ENCODE results near the gene ANTXRL.
"Not testable (repeated sequence)": the region's sequence is repeated elsewhere in the genome, so short reads cannot be mapped to it uniquely, and the experiment has no call there.

Gene ANTXRL

GRCh38 chr10:46296086-46296485, 9.3 kb downstream of the ANTXRL start:
- not testable (repeated sequence) for ATAC-seq (replicated peaks; ENCODE audit: extremely low read depth, poor library complexity, severe bottlenecking); H3K27ac Mint-ChIP-seq (ENCODE audit: low read depth); H3K4me1 Mint-ChIP-seq; H3K36me3 Mint-ChIP-seq (ENCODE audit: insufficient read depth); H3K4me3 Mint-ChIP-seq; H3K9me3 Mint-ChIP-seq; DNase-seq (ENCODE audit: low spot score in 2 of 2)
- H3K27me3 Mint-ChIP-seq = peaks cover 13% of the 10 kb centered on the region

- no peak overlapping the region for H3K27ac Mint-ChIP-seq (ENCODE audit: low read depth)
- H3K36me3 Mint-ChIP-seq (ENCODE audit: insufficient read depth) = no peaks in the 10 kb centered on the region
- H3K4me1 Mint-ChIP-seq = peaks cover 6% of the 10 kb centered on the region
- H3K9me3 Mint-ChIP-seq = no peaks in the 10 kb centered on the region
- DNase-seq (ENCODE audit: low spot score in 2 of 2) = no peak
- no peak for ATAC-seq (replicated peaks; ENCODE audit: extremely low read depth, poor library complexity, severe bottlenecking)
- H3K27me3 Mint-ChIP-seq = peaks cover 13% of the 10 kb centered on the region
- H3K4me3 Mint-ChIP-seq = no peak overlapping the region
Measured at GRCh38 chr10:46296641-46297141, 9.9 kb downstream of the ANTXRL start.

GRCh38 chr10:46297406-46298204, 10.8 kb downstream of the ANTXRL start:
- no peaks in the 10 kb centered on the region for H3K9me3 Mint-ChIP-seq
- H3K4me1 Mint-ChIP-seq = peaks cover 6% of the 10 kb centered on the region
- no peaks in the 10 kb centered on the region for H3K36me3 Mint-ChIP-seq (ENCODE audit: insufficient read depth)
- no peak overlapping the region for H3K27ac Mint-ChIP-seq (ENCODE audit: low read depth)
- peak overlapping the region; percentile 39 for H3K4me3 Mint-ChIP-seq
- ATAC-seq (replicated peaks; ENCODE audit: extremely low read depth, poor library complexity, severe bottlenecking) (peak; percentile 91), DNase-seq (ENCODE audit: low spot score in 2 of 2) (no peak)
- H3K27me3 Mint-ChIP-seq = peaks cover 4% of the 10 kb centered on the region

- peaks cover 6% of the 10 kb centered on the region for H3K4me1 Mint-ChIP-seq
- ATAC-seq (replicated peaks; ENCODE audit: extremely low read depth, poor library complexity, severe bottlenecking) (peak; percentile 24), DNase-seq (ENCODE audit: low spot score in 2 of 2) (no peak)
- H3K27ac Mint-ChIP-seq (ENCODE audit: low read depth) = no peak overlapping the region
- H3K9me3 Mint-ChIP-seq = no peaks in the 10 kb centered on the region
- no peak overlapping the region for H3K4me3 Mint-ChIP-seq
- no peaks in the 10 kb centered on the region for H3K27me3 Mint-ChIP-seq
- no peaks in the 10 kb centered on the region for H3K36me3 Mint-ChIP-seq (ENCODE audit: insufficient read depth)
Measured at GRCh38 chr10:46298477-46299285, 11.9 kb downstream of the ANTXRL start.

DNA sequence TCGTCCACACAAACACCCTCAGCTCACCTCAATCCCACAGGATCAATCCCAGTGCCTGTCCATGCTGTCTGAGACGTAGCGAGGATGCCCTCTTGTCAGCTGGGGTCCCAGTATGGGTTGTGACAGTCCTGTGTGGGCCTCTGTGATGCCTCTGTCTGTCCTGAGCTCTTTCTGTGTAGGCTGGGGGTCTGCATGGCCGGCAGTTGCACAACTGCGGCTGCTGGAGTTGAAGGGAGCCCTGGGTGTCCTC, 12.4 kb downstream of the ANTXRL start:
- H3K4me1 Mint-ChIP-seq = peaks cover 6% of the 10 kb centered on the region
- H3K4me3 Mint-ChIP-seq = no peak overlapping the region
- H3K9me3 Mint-ChIP-seq = no peaks in the 10 kb centered on the region
- no peak for ATAC-seq (replicated peaks; ENCODE audit: extremely low read depth, poor library complexity, severe bottlenecking)
- H3K27me3 Mint-ChIP-seq = no peaks in the 10 kb centered on the region
- H3K27ac Mint-ChIP-seq (ENCODE audit: low read depth) = no peak overlapping the region
- H3K36me3 Mint-ChIP-seq (ENCODE audit: insufficient read depth) = no peaks in the 10 kb centered on the region
- no peak for DNase-seq (ENCODE audit: low spot score in 2 of 2)

DNA sequence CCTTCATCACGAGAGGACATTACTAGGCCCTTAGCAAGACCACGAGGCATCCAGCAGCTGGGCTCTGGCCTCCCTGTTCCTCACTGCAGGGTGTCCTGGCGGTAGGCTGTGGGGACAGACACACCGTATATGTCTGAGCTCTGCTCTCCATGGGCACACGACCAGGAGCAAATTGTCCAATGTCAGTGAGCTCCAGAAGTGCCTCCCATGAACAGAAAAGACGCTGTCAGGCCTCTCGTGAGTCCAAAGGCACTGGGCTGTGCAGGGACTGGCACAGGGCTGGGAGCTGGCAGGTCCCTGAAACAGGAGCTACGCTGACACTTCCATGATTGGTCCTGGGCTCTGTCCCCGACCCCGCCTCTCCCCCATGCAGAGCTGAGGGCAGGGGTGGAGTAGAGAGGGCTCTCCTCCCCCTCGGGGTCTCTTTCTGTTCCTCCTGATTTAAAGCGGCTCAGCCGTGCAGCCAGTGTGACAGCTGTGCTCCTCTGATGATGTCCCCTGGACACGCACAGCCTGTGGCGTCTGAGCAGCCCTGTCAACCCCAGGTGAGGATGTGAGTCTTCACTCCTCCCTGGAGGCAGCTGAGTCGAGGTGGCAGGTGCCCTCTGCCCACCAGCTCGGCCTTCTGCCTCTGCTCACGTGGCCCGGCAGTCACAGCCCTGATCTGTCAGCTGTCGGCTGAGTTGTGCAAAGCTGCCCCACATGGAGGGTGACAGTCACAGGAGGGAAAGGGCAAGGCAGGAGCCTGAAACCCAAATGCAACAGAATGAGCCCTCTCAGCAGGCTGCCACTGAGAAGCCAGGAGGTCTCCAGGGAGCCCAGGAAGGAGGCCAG, 13.0 kb downstream of the ANTXRL start:
- no peak for ATAC-seq (replicated peaks; ENCODE audit: extremely low read depth, poor library complexity, severe bottlenecking)
- Mint-ChIP-seq H3K9me3 (no peaks in the 10 kb centered on the region), H3K36me3 (ENCODE audit: insufficient read depth) (no peaks in the 10 kb centered on the region), H3K4me1 (peaks cover 6% of the 10 kb centered on the region), H3K27me3 (peaks cover under 1% of the 10 kb centered on the region), H3K27ac (ENCODE audit: low read depth) (no peak overlapping the region), H3K4me3 (no peak overlapping the region)
- DNase-seq (ENCODE audit: low spot score in 2 of 2) = no peak

DNA sequence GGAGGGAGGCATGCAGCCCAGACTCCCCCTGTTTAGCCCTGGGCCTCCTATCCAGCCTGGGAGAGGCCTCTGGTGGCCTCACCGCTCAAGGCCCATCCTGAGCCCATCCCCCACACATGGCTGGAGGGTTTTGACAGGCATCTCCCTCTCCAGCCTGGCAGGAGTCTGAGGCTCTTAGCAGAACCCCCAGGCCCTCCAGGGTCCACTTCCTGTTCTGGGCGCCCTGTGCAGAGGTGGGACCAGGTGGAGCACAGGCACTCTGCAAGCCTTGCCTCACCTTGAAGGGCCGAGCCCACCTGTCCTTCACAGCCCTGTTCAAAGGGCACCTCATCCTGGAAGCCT, 13.5 kb downstream of the ANTXRL start:
- H3K36me3 Mint-ChIP-seq (ENCODE audit: insufficient read depth); H3K27me3 Mint-ChIP-seq; ATAC-seq (replicated peaks; ENCODE audit: extremely low read depth, poor library complexity, severe bottlenecking); H3K27ac Mint-ChIP-seq (ENCODE audit: low read depth); H3K4me1 Mint-ChIP-seq; H3K4me3 Mint-ChIP-seq; DNase-seq (ENCODE audit: low spot score in 2 of 2); H3K9me3 Mint-ChIP-seq: not testable (repeated sequence)

- H3K4me1 Mint-ChIP-seq = peaks cover 10% of the 10 kb centered on the region
- ATAC-seq (replicated peaks; ENCODE audit: extremely low read depth, poor library complexity, severe bottlenecking) (no peak), DNase-seq (ENCODE audit: low spot score in 2 of 2) (no peak)
- peaks cover 14% of the 10 kb centered on the region for H3K27me3 Mint-ChIP-seq
- H3K36me3 Mint-ChIP-seq (ENCODE audit: insufficient read depth) = no peaks in the 10 kb centered on the region
- no peak overlapping the region for H3K4me3 Mint-ChIP-seq
- no peak overlapping the region for H3K27ac Mint-ChIP-seq (ENCODE audit: low read depth)
- H3K9me3 Mint-ChIP-seq = no peaks in the 10 kb centered on the region
Measured at GRCh38 chr10:46301056-46301645, 14.4 kb downstream of the ANTXRL start.

DNA sequence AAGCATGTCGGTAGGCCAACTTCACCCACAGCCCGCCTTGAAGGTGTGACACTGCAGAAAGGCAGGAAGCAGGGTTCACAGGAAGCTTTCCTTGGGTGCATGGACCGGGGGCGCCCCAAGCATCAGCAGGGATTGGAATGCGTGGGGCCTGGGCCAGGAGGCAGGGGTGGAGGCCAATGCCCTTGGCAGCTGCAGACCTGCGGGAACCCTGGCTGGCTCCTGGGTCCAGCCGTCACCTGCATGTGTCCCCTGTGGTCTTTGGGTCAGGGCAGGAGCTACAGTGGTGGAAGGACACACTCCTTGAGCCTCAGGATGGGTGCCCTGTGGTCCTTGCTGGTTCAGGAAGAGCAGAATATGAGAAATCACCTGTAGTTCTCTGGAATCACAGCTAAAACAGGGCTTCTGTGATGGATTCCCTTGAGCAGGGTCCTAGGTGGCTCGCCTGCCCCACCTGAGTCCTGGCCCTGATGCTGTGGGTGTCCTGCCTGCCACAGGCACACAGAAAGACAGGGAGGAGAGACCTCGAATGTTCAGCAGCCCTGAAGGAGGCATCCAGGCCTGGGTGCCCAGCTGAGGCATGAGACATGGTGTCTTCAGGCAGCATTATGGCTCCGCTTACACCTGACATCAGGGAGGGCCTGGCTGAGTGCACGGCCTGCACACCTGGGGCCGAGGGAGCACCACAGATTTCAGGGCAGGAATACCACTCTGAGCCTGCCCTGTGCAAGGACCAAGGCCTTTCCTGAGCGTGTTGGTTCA, 15.1 kb downstream of the ANTXRL start:
- peaks cover 17% of the 10 kb centered on the region for H3K27me3 Mint-ChIP-seq
- H3K4me1 Mint-ChIP-seq = peaks cover 13% of the 10 kb centered on the region
- H3K9me3 Mint-ChIP-seq = no peaks in the 10 kb centered on the region
- no peak for DNase-seq (ENCODE audit: low spot score in 2 of 2)
- no peaks in the 10 kb centered on the region for H3K36me3 Mint-ChIP-seq (ENCODE audit: insufficient read depth)
- ATAC-seq (replicated peaks; ENCODE audit: extremely low read depth, poor library complexity, severe bottlenecking) = no peak
- H3K4me3 Mint-ChIP-seq = no peak overlapping the region
- no peak overlapping the region for H3K27ac Mint-ChIP-seq (ENCODE audit: low read depth)

DNA sequence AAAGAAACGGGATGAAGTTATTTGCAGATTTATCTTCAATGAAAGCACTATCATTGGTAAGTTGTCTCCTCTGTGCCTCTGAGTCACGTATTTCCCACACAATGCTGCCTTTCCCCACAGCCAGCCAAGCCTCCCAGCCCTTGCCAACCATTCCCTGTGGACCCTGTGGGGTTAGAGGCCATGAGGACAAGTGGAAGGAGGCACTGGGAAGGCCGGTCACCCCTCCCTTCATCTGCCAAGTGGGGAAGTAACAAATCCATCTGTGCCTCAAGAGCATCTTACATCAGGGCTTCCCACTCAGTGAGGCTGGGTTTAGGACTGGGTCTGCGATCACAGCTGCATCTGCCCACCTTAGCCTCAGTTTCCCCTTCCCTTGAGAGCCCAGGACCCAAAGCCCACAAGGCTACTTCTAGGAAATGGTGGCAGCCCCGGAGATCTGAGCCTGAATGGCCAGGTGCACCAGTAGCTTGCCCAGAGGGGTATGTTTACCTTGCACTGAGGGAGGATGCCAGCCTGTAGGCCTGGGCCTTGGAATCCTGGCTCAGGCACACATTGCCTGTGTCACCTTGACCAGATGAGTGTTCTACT, 16.1 kb downstream of the ANTXRL start:
- Mint-ChIP-seq H3K27me3 (peaks cover 17% of the 10 kb centered on the region), H3K4me1 (peaks cover 13% of the 10 kb centered on the region)
- ATAC-seq (replicated peaks; ENCODE audit: extremely low read depth, poor library complexity, severe bottlenecking); DNase-seq (ENCODE audit: low spot score in 2 of 2); H3K9me3 Mint-ChIP-seq; H3K4me3 Mint-ChIP-seq; H3K27ac Mint-ChIP-seq (ENCODE audit: low read depth); H3K36me3 Mint-ChIP-seq (ENCODE audit: insufficient read depth): not testable (repeated sequence)

DNA sequence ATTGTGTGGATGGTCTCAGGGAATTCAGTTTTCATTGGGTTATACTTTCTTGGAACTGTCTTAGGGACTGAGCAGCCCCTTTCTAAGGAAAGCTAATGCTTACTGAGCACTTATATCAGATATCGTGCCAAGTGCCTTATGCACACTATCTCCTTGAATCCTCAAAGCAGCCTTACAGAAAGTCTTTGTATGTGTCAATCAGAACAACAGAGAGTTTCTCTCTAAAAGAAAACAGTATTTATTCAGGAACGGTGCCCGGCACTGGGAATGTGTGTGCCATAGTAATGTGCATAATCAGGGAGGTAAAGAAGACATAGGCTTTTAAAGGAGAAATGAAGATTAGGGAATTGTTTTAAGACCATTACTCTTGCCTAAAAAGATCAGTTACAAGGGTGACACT, 17.3 kb downstream of the ANTXRL start:
- Mint-ChIP-seq H3K9me3 (no peaks in the 10 kb centered on the region), H3K36me3 (ENCODE audit: insufficient read depth) (no peaks in the 10 kb centered on the region), H3K27ac (ENCODE audit: low read depth) (no peak overlapping the region), H3K27me3 (peaks cover 17% of the 10 kb centered on the region), H3K4me3 (no peak overlapping the region), H3K4me1 (peaks cover 7% of the 10 kb centered on the region)
- DNase-seq (ENCODE audit: low spot score in 2 of 2) (no peak), ATAC-seq (replicated peaks; ENCODE audit: extremely low read depth, poor library complexity, severe bottlenecking) (no peak)

All from central memory CD8-positive, alpha-beta T cell (primary cell).